GM19240 (cell line): ENCODE data around the gene MYO18A.
A peak's percentile ranks its signal among the peaks of the same experiment; 100 is the strongest.
"Not testable (repeated sequence)": the region's sequence is repeated elsewhere in the genome, so short reads cannot be mapped to it uniquely, and the experiment has no call there.

Experiments used
- DNase-seq: peaks from one replicate; pipeline ENCODE4 v3.0.0; 2011; ENCODE audit warnings: low spot score; ENCODE audit not compliant: insufficient read length

Gene MYO18A

DNA sequence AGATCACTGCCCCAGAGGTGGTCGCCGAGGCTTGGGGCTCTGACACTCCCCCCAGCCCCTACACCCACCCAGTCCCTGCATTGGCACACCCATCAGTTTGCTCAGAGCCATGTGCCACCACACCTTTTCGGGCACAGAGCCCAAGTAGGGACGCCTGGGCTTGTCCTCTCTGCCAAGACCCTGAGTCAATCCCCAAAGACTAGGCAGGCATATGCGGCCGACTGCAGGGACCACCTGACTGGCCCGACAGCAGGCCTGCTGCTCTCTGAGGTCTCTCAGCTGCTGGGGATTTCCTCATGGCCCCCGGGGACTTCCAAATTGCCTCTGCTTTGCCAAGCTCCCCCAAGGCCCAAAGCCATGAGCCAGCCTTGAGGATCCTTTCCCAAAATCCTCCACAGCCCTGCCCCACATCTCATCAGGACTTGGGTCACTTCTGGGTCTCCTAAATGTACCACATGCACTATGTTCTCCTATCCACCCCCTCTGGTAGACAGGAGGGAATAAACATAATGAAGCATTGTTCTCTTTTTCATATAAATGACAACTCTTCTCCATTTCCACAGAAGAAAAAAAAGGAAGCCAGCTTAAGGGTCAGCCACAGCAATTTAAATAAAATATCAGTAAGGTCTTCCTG, 30.6 kb downstream of the MYO18A start:
- DNase-seq, result no peak

DNA sequence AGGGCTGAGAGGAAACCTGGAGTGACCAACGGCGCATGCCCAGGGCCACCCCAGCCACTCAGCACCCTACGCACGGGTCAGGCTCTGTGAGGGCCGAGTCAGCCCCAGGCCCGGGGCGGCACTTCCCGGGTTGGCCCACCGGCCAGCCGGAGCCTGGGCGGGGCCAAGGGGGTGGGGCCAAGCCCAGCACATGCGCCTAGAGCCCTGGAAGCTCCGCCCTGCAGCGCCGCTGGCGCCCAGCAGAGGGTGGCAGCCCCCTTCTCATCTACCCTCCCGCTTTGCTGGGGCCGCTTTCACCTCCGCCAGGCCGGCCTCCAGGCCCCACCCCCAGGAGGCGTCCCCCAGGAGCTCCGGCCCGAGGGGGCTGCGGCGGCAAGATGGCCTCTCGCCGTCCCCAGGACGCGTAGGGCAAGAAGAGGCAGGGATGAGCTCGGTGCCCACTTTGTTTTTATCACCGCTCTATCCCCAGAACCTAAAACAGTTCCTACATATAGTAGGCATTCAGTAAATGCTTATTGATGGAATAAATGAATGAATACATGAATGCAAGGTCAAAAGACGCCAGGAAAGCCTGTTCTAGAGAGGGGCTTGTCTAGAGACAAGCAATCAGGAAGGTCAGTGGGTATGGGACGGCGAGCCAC, 31.3 kb downstream of the MYO18A start:
- peak; percentile 86 for DNase-seq

DNA sequence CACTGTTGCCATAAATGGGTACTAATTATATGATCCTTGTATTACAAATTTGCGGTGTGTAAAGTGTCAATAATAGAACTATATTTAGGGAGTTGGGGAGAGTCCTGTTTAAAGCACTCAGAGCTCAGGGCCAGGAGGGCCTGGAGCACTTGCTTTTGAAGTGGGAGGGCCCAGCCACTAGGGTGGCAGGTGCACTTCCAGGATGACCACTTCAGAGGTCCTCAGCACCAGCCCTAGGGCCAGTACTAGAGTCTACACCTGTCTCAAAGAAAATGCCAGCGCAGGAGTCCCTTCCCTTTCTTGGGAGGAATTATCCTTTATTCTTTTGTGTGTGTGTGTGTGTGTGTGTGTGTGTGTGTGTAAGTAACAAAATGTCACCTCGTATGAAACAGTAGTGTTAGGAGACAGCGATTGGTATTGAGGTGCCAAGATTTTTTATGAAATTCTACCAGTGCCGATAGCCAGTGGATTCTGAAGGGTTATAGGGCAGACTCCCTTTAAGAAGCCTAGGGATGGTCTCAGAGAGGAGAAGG, 31.9 kb downstream of the MYO18A start:
- DNase-seq, result no peak

DNA sequence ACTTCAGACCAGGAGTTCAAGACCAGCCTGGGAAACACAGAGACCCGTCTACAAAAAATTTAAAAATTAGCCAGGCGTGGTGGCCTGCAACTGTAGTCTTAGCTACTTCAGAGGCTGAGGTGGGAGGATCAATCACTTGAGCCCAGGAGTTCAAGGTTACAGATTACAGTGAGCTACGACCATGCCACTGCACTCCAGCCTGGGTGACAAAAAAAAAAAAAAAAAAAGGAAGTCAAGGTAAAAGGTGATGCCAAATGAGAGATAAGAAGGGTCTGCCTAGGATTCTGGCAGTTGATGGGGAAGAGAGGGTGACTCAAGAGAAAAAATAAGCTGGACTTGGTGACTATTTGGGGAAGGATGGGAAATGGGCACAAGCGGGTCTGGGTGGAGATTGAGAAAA, 32.5 kb downstream of the MYO18A start:
- no peak for DNase-seq

DNA sequence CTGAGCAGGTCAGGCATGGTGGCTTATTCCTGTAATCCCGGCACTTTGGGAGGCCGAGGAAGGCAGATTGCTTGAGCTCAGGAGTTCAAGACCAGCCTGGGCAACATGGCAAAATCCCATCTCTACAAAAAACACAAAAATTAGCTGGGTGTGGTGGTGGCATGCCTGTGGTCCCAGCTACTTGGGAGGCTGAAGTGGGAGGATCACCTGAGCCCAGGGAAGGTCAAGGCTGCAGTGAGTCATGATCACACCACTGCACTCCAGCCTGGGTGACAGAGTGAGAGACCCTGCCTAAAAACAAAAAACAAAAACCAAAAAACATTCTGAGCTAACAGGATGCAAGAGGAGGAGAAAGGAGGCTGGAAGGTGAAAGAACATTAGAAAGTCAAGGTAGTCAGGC, 33.0 kb downstream of the MYO18A start:
- DNase-seq, result not testable (repeated sequence)

DNA sequence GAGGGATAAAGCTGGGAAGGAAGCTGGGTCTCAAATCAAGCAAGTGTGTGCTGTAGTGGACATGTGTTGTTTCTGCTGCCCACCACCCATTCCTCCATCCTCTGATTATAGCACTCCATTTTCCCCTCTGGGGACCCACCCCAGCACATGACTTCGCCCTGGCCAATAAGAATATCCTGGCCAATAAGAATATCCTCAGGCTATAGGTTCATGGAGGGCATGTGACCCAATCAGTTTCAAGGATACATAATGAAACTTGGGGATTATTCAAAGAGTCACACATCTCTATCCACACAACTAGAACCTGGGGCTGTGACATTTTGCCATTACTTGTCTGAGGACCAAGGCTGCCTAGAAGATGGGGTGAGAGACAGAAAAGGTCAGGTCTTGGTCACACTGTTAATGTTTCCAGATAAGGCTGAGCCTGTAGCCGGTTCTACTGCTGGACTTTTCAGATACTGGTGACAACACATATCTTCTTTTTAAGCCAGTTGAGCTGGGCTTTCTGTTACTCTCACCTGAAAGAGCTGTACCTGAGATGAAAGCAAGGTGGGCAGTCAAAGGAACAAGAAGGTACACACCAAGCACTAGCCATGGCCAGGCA, 33.7 kb downstream of the MYO18A start:
- no peak for DNase-seq

DNA sequence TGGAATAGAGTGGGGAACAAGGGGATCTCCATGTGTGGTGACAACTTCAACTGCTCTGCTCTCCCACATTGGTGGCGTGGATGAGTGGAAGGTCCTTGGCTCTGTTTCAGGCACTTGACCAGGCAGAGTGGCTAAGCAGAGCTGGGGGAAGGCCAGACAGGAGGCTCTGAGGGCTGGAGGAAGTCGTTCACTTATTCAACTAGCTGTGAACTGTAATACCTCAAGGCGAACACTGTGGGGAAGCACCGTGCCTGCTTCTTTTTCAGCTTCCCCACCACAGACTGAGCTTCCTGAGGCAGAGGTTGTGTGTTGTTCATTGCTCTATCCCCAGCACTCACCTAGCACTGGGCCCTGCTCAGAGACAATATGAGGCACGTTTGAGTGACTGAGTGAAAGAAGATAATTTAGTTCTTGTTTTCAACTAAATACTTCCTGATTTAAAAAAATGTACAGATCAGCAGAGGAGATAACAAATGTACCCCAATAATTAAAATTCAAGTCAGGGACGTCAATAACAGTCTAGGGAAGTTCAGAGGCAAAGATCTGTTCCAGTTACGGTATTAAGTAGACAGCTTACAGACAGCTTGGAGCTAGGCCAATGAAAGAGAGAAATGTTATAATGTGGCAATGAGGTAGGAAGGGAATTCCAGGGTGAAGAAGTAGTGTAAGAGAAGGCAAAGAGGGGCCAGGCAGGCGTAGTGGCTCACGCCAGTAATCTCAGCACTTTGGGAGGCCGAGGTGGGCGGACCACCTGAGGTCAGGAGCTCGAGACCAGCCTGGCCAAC, 34.7 kb downstream of the MYO18A start:
- DNase-seq, result no peak

DNA sequence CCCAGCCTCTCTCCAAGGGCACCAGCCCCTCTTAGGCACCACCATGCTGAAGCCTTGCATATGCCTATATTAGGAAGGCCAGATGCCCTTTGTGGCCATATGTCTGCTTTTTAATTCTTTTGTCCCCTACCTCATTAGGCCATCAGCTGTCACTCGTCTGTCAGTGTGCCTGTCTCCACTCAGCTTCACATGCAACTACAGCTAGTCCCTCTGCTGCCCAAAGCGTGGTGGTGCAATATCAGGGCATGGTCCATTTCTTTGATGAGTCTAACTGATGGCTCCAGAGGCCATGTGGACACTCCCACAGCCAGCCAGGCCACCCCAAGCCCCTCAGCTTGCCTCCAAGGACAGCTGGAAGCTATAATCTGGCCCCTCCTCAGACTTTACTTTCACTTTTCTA, 36.3 kb downstream of the MYO18A start:
- DNase-seq, result no peak

DNA sequence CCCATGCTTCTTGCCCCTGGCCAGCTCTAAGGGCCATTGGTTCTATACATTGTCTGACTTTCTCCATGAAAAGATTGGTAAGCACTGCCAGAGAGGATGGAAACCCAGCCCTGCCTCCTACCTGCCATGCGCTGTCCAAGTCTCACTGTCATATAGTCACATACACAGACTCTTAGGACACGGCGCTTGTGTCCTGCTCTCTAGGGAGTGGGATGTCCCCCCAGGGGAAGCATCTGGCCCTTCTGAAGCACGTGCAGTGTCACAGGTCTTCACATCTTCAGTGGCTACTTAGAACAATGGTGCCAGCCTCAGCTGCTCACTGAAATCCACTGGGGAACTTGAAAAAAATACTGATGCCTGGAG, 38.7 kb downstream of the MYO18A start:
- no peak for DNase-seq

DNA sequence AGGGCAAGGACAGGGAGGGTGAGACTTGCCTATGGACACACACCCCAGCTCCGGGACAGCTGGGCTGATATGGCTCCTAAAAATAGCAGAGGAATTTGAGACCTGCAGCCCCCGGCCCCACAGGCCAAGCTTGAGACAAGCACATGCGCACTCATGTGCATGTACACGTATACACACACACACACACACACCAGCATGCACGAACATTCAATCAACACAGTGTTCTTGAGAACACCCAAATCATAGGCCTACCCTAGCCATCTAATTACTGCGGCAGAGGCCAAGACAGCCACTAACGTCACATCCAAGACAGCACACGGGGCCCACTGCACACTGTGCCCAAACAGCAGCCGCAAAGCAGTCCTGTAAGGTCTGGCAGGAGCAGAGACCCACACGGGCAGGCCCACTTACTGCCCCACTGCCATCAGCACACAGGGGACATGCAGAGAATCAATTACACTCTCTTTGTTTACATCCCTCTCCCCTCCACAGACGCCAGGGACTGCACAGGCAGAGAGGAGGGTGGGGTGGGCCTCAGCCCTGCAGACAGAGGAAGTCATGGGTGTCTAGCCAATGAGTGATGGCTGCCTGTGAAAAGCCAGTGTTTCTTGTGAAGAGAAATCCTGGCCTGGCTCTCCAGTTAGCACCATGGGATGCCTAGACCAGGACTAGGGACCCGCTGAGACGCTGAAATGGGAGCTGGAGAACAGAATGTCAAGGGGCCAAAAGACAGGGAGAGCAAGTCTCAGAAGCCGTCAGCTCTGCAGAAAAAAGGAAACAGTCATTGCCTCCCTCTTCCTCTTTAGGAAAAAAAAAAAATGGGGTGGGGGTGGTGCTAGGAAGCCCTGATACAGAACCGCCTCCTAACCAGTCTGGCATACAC, 39.3 kb downstream of the MYO18A start:
- no peak for DNase-seq

DNA sequence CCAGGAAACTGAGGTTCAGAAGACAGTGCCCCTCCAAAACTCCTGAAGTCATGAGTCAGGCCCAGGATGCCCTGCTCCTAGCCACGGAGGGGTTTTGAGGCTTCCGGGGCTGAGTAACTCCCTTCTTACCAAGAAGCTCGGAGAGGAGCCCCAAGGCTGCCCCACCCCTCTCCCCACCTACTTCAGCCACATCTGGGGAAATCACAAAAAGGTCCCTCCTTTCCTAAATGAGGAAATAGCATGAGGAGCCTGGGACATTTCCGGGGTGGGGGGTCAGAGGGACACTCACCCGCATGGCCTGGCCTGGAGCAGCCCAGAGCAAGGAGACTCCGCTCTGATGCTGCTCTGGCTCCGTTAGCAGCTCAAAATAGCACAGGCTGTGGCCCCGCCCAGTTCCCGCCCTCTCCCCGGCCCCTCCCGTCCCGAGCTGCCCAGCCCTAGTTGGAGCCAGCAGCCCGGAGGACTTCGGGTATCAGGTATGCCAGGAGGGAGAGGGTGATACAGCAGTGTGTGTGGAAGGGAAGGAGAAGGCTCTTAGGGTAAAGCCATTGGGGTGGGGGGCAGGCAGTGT, 40.1 kb downstream of the MYO18A start:
- peak; percentile 59 for DNase-seq

DNA sequence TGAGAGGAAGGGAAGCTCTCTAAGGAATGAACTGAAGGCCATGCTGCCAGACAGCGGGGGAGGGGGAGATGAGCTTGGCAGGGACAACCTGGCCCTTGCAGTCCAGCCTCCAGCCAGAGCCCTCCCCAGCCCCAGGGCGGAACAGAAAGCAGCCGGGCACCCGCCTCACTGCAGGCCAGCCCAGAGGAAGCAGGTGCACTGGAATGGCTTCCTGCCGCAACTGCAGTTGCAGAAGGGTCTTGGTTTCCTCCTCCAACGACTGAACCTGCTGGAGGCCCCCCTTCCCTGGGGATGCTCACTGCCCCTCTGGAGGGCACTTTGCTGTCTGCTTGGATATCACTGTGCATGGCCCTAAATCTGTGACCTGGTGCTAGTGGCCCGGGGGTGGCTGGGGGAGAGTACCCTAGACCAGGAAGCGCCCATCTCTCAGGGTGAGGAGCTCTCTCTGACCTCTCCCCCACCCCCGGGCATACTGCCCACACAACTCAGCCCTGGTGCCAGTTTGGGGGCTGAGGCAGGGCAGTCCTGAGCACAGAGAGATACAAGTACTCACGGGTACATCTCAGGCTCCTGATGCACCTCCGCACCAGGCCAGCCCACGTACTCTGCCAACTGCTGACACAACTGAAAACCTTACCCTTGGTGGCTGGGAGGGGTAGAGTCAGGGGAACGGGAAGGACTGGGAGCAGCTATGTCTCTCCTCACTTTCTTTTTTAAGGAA, 41.1 kb downstream of the MYO18A start:
- DNase-seq, result no peak

DNA sequence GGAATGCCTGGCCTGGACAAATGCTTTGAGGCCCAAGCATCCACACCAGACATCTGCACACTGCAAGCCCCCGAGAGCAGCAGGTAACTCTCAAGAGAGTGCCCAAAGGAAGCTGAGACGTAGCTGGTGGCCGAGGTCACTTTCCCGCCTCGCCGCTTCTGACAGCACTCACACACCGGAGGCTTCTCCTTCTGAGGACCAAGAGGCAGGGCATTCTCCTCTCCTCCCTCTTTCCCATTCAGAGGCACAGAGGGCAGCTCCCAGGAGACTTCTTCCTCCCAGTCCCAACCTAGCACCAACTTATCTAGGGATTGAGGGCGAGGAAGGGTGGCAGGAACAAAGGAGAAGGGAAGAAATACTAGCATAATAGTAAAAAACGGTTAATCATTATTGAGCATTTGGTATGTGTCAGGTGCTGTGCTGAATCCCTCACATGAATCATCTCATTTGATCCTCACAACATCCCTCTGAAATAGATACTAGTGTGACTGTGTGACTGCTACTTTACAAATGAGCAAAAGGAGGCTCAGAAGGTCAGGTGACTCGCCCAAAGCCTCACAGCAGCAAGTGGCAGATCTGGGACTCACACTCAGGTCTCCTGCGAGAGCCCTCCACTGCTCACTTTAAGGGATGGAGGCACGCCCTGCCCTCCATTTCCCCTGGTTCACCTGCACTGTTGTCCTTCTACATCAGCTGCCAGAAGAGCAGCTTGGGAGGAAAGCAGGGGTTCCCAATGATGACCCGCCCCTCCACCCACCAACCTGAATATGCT, 41.8 kb downstream of the MYO18A start:
- no peak for DNase-seq

DNA sequence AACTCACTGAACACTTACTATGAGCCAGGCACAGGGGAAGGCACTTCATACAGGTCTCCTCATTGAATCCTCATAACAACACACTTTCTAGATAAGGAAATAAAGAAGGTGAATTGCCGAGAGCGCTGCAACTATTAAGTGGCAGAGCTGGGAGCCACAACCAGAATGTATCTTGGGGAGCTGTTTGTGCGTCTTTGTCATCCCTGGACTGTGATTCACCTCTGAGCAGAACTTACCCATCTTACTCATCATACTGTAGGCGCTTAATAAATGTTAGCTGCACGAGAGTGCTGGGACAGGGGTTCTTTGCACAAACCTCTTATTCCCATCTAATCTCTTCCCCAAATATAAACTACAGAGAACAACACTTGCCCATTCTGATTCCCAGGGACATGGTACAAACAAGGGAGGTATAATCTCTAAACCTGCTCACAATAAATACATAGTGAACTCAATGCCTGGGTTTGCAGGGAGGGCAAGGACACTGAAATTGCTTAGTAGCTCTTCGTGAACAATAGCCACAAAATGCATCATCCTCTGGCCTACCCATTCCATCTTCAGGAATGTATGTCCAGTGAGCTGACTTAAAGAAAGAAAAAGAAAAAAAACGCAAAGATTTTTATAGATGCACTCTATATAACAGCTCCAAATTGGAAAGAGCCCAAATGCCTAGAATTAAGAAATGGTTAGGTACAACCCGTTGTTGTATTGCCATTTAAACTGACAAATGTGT, 43.0 kb downstream of the MYO18A start:
- no peak for DNase-seq

DNA sequence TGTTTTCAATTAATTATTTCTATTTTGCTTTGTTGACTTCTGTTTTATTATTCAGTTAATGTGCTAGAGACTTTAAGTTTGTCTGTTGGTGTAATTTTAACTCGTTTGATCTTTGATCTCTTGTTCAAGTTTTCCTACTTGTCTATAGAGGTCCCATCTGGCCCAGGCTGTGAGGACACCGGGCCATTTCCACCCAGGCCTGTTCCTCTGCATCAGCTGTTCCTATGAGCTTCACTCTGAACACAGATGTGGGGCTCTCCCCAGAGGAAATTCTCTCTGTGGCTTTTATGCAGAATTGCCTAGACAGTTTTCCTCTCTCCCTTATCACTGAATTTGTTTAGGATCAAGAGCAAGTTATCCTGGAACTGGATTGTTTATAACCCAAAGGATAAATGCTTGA, 44.7 kb downstream of the MYO18A start:
- no peak for DNase-seq

DNA sequence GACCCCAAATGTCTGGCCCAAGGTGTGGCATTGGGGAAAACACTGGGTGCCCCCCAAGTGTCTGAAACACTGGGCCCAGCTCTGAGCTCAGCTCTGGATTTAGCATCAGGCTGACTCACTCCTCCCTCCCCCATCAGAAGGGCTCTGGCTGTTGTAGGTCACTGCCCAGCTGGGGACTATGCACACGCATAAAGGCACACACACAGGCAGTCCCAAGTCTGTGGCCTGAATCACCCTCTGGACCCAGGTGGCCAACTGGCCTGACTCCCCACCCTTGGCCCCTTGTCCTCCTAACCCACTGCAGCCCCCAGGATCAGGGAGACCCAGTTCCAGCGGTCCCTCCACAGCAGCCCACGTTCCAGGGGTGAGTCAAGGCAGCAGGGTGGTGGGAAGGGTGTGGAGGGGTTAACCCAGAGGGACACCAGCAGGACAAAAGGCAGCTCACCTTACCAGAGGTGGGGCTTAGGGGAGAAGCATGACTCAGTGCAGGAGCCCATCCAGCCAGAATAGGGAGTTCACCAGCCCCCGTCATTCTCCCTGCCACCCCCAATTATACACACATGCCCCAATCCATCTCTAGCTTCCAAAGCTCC, 47.0 kb downstream of the MYO18A start:
- no peak for DNase-seq

DNA sequence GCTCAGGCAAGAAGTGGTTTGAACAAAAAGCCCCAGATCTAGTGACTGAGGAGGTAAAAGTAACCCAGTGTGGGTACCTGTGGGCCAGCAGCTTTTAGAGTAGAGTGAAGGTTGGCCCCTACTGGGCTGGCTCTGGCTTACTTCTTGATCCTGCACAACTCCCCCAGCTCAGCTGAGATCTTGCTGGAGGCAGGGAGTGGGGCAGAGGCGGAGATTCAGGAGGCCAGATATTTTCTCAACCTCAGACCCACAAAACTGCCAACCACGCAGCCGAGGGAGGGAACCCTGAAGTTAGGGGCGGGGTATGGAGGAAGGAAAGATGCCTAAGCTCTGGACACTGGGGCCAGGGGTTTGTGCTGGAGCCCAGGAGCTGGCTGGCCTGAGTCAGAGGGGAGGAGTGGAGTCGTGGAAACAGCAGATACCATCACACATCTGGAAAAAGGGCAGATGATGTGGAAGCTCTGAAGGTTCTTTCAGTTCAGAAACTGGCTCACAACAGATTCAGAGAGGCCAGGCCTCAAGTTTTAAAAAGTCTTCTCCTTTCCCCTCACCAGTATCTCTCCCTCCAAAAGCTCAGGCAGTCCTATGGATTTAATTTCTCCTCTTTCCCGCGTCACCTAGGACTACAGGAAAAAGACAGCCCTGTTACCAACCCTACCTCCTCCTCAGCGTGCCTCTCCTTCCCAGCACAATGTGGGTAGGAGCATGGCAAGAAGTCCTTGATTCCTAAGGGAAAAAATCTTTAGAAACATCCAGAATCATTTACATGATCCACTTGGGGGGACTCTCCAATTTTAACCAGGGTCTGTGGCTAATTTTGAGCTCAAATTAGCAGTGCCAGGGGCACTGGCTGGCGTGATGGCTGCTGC, 48.1 kb downstream of the MYO18A start:
- no peak for DNase-seq
